Glomerular endothelial cell (primary cell): ENCODE data around the gene GSG1L. TPM values are rescaled to one million over a fixed set of nuclear protein-coding genes. Genes with fewer than 3 reads are reported as not detected.

ENCODE experiments used
- DNase-seq: peaks from one replicate; pipeline ENCODE4 v3.0.0-alpha.2; 2011; ENCODE audit warnings: low read depth, low spot score; ENCODE audit errors: extremely low read depth
- total RNA-seq: library from RNA; depleted of rRNA; stranded (reverse); fragments of >200 nt; gene quantifications from 2 replicates; pipeline ENCODE4 v1.2.3, GENCODE V29; 2015

GSG1L gene
- total RNA-seq, 1 donor from 2014 or later, result not detected

GRCh38 chr16:27802664-27803439, 260.7 kb downstream of the GSG1L start:
- no peak for DNase-seq

DNA sequence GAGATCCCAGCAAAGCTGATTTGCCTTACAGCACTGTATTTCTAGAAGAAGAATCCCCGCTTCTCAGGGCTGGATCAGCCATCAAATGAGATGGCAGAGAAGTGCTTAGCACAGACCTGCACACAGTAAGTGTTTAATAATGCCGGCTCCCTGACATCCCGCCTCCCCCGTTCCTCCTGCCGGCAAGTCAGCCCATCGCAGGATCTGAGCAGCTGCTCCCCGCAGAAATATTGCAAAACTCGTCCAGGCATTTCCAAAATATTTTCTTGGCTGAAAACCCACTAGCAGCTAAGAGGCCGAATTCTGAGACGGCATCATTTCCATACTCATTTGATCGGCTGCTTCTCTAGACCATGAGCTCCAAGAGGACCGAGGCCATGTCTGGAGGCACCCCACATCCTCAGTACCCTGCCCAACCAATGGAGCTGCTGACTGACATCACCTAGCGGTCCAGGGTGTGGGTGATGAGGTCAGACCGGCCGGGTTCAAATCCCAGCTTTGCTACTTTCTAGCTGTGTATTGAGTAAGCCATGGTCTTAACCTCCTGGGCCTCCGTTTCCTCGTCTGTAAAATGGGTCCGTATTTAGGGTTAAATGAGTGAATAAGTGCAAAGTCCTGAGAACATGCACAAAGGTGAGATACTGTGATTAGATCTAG, 262.1 kb downstream of the GSG1L start:
- no peak for DNase-seq

DNA sequence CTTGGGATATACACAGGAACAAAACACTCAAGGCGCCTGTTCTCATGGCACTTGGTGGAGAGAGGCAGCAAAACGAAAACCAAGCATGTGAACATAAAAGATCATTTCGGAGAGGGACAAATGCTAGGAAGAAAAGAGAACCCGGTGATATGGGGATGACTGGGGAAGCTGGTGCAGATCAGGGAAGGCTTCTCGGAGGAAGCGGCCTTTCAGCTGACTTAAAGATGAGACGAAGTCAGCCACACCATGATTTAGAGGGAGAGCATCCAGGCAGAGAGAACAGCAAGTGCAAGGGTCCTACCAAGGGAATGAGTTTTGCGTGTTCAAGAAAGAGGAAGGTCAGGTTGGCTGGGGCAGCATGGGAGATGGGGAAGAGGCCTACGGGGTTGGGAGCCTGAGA, 262.7 kb downstream of the GSG1L start:
- no peak for DNase-seq

DNA sequence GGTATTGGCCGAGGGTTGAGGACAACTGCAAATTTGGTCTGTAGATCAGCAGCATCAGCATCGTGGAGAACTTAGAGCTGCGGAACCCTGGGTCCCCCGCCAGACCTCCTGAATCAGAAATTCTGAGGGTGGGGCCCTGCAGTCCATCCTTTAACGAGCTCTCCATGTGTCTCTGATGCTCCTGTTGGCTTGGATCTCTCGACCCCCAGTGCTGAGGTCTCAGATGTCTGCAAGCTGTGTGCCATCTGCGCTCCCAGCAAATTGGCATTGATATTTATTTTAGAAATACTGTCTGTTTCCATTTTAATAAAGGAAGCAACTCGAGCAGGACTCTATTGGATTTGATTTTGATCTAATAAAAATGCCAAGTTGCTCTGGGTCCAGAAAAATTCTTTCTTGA, 263.6 kb downstream of the GSG1L start:
- no peak for DNase-seq

DNA sequence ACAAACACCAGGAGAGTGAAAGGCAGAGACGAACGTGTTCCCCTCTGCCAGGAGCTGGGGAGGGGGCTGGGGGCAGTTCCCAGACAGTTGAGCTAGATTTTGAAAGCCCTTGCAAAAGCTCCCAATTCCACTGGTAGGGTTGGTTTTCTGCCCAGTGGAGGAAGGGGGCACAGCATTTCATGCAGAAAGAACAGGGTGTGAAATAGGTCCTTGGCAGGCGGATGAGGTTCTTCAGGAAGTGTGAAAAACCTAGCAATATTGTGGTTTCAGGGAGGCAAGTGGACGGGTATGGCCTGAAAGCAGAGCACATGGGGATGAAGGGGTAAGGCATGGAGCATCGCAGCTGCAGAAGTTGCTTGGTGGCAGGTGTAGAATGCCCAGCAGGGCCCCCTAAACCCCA, 265.3 kb downstream of the GSG1L start:
- no peak for DNase-seq

DNA sequence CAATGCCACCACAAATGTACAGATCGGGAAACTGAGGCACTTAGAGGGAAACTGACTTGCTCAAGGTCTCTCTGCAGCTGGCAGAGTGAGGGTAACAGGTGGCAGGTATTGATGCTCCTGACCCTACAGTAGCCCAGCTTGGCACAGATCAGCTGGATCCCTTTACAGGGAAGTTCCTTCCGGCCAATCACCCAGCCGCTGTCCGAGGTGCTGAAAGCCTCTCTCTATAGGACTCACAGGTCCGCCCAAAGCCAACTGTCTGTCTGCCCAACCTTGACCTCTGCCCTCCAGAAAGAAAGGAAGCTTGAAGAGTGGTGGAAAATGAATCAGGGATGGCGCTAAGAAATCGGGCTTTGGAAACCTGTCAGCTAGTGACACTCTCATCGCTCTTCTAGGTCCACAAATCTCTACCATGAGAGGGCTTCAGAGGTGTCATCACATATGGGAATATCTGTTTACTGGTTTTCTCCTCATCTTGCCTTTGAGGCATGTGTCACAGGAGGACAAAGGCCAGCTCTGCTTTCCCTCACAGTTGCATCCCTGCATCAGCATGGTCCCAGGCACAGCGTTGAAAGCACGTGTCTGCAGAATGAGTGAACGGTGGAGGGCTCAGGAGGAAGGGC, 267.4 kb downstream of the GSG1L start:
- peak; percentile 14 for DNase-seq

DNA sequence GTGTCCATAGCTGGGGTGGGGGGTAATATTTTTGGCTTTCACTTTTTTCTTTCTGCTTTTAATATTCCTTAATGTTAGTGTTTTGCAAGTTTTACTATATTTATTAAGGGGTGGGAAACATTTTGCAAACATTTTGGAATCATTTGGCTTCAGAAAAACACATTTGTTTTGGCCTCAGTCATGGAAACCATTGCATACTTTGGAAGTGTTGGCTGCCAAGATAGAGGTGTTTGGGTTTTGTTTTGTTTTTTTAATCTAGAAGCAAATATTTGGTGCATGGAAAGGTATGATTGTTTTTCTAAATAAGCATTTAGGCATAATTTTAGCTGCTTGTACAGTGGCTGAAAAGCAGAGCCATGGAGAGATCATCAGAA, 270.3 kb downstream of the GSG1L start:
- no peak for DNase-seq

DNA sequence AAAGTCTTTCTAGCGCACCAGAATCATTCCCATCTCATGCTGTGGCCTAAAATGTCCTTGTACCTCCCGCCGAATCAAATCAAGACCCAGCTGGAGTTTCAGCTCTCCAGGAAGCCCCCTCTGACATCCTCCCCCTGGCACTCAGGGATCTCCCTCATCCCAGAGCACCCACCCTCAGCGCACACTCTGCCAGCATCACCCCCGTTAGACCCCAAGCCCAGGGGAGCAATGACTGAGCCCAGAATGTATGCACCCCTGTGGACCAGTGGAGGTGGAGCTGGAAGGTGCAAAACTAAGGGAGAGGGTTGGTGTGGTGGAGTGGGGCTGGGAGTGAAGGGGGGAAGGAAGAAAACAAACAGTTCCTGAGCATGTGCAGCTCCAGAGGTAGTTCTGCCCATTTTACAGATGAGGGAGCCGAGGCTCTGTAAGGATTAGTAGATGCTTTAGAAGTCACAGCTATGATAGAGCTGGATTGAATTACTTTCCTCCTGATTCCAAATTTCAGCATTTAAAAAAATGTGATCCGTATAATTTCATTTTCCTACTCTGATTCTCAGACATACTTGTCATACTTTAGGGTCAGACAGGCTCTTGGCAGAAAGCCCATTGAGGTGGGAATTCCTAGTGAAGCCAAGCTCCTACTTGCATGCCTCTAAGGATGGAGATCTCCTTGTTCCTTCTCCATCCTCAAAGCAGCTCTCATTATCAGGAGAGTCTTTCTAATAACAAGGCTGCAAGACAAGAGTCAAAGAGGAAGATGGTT, 270.8 kb downstream of the GSG1L start:
- no peak for DNase-seq

DNA sequence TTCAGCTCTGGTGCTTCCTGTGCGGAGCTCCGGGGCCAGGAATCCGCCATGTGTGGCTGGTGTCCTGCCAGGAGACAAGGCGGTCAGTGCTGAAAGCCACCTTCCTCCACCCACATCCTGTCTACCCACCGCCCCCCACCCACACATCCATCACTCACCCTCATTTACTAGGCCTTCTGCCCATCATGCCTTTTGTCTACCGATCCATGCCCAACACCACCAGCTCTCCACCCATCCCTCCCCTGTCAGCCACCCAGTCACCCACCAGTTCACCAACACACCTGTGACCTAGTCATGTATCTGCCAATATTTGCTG, 272.2 kb downstream of the GSG1L start:
- no peak for DNase-seq

DNA sequence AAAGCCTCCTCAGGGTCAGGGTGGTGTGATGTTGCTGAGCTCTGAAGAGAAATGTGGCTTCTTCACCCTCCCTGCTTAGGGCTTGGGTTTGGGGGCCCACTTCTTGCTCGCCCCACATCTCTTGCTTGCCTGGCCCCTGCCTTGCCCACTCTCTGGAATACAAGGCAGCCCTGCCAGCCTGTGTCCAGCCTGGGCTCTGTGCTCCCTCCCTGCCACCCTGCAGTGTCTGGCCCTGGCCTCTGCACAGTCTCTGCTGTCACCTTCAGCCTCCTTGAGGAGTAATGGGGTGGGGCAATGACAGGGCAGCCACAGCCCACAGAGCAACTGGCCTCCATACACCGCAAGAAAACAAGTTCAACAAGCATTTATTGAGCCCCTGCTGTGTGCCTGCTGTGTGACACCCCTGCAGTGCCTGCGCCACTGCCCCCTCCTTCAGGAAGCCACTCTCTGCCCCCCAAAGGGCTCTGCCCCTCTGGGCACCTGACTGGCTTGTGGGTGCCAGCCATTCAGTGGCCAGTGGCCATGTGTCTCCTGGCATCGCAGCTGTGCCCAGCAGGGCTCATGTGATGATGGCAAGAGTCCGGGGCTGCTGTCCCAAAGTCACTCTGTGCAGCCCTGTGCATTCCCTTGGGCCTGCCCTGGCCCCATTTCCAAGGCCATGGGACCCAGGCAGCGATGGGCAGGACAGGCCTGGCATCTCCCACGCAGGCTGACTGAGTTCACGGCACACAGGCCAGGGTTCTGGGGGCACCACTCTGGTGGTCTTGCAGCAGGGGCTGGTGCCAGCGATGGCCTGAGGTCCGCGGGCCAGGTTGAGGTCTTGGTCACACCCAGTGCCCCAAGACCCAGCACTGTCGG, 272.7 kb downstream of the GSG1L start:
- DNase-seq, result no peak

DNA sequence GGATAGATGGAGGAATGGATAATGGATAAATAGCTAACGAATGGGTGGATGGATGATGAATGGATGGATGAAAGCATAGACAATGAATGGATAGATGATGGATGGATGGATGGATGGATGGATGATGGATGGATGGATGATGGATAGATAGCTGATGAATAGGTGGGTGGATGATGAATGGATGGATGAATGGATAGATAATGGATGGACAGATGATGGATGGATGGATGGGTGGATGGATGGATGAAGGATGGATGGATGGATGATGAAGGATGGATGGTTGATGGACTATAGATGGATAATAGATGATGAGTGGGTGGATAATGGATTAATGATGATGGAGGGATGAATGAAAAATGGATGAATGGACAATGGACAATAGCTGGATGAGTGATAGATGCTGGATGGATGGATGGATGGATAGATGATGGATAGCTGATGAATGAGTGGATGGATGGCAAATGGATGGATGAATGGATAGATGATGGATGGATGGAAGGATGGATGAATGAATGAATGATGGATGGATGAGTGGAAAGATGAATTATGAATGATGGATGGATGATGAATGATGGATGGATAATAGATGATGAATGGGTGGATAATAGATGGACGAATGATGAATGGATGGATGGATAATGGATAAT, 273.8 kb downstream of the GSG1L start:
- no peak for DNase-seq

DNA sequence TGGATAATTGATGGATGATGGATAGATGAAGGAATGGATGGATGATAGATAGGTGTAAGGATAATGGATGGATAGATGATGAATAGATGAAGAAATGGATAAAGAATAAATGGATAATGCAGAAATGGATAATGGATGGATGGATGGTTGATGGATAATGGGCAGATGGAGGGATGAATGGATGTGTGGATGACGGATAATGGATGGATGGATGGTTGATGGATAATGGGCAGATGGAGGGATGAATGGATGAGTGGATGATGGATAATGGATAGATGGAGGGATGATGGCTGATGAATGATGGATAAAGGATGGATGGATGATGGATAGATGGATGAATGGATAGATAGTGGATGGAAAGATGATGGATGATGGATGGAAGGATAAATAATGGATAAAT, 274.4 kb downstream of the GSG1L start:
- no peak for DNase-seq

DNA sequence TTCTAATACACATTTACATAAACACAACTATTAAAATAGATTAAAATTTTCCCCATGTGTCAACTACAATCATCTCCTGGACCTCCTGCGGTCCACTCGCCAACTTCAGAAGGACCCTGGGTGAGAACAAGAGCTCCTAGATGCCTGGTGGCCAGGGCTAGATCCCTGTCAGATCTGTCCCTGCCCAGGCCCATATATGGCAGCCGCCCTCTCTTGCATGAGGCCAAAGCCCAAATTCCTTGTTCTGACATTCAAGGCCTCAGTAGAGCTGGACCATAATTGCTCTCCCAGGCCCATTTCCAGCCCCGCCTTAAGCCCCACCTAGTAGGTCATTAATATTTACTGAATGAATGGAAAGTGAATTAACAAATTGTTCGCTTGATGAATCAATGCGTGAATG, 275.8 kb downstream of the GSG1L start:
- no peak for DNase-seq

- DNase-seq, result no peak
These were observed 276.4 kb downstream of the GSG1L start for GRCh38 chr16:27786923-27787625.

- DNase-seq, result no peak
These were observed 277.1 kb downstream of the GSG1L start for GRCh38 chr16:27786221-27786922.

GRCh38 chr16:27785307-27785678, 278.2 kb downstream of the GSG1L start:
- DNase-seq, result no peak

- no peak for DNase-seq
These were observed 278.9 kb downstream of the GSG1L start for GRCh38 chr16:27784351-27785306.
